Spleen (tissue), 11 donors: ENCODE data around the gene DOCK2. TPM values are rescaled to one million over a fixed set of nuclear protein-coding genes. Genes with fewer than 3 reads are reported as not detected.

Experiments
- DNase-seq: peaks from one replicate; pipeline ENCODE4 v3.0.0-alpha.2; 2020
- H3K27ac ChIP-seq, 8 donors: fragments of 200-600 bp; sonication (generic) in 7 of 8; 1 replicate in 4 of 8; 2 replicates in 4 of 8; pipeline versions ENCODE4 v1.5.0 to v1.8.0; 2016 to 2021; ENCODE audit warnings: inconsistent platforms in 4 of 8, mild to moderate bottlenecking in 4 of 8, moderate library complexity in 1 of 8
- H3K27me3 ChIP-seq, 7 donors: fragments of 200-600 bp; sonication (generic) in 6 of 7; replicated peaks in 1 of 7; 1 replicate in 4 of 7; 2 replicates in 3 of 7; pipeline versions ENCODE4 v1.5.0 to v1.8.0; 2016 to 2021; ENCODE audit warnings: inconsistent platforms in 3 of 7, mild to moderate bottlenecking in 1 of 7
- H3K36me3 ChIP-seq, 6 donors: fragments of 200-600 bp; sonication (generic) in 5 of 6; 1 replicate in 4 of 6; 2 replicates in 2 of 6; pipeline versions ENCODE4 v1.5.0 to v1.8.0; 2016 to 2021; ENCODE audit warnings: inconsistent platforms in 2 of 6
- H3K4me1 ChIP-seq, 6 donors: fragments of 200-600 bp; sonication (generic) in 5 of 6; 1 replicate in 3 of 6; 2 replicates in 3 of 6; pipeline versions ENCODE4 v1.5.0 to v1.8.0; 2016 to 2021; ENCODE audit warnings: inconsistent platforms in 3 of 6
- H3K4me3 ChIP-seq, 8 donors: fragments of 200-600 bp; sonication (generic) in 7 of 8; 1 replicate in 4 of 8; 2 replicates in 4 of 8; pipeline versions ENCODE4 v1.5.0 to v1.8.0; 2016 to 2021; ENCODE audit warnings: inconsistent platforms in 4 of 8, mild to moderate bottlenecking in 4 of 8, moderate library complexity in 2 of 8
- H3K9me3 ChIP-seq, 8 donors: fragments of 200-600 bp; sonication (generic) in 7 of 8; 1 replicate in 4 of 8; 2 replicates in 4 of 8; pipeline versions ENCODE4 v1.5.0 to v1.8.0; 2016 to 2021; ENCODE audit warnings: inconsistent platforms in 4 of 8
- CTCF ChIP-seq, 11 experiments: fragments of 200-600 bp in 7 of 11; fragments of 450-650 bp in 4 of 11; sonication (generic) in 4 of 11; IDR thresholded peaks in 8 of 11; conservative IDR thresholded peaks in 3 of 11; 1 replicate in 7 of 11; 2 replicates in 4 of 11; pipeline versions ENCODE4 v1.4.0 to v1.8.0; 2016 to 2021; ENCODE audit warnings: antibody characterized with exemption in 11 of 11, inconsistent platforms in 4 of 11, mild to moderate bottlenecking in 1 of 11
- POLR2A ChIP-seq, 3 donors: fragments of 450-650 bp; IDR thresholded peaks; one replicate each; pipeline ENCODE4 v1.5.1; 2017; ENCODE audit warnings: antibody characterized with exemption in 3 of 3, mild to moderate bottlenecking in 1 of 3
- POLR2AphosphoS5 ChIP-seq, 3 donors: sonication (generic); formaldehyde crosslinking; IDR thresholded peaks; one replicate each; pipeline ENCODE4 v1.5.1; 2017; ENCODE audit warnings: antibody characterized with exemption in 3 of 3
- WGBS, 5 donors: extraction: QIAGEN DNeasy Blood & Tissue Kit in 3 of 5; methylation state at CpG; one replicate each; pipeline versions ENCODE4 v1.1.5 to v1.1.7; 2013 to 2018; 5-methylcytosine and 5-hydroxymethylcytosine counted together
- intact Hi-C: fragments of 100-400 bp; cut with DNase I; formaldehyde crosslinking; loops from one replicate; pipeline ENCODE4 v1.15.0; 2023; ENCODE audit warnings: low total_unique reads
- polyA plus RNA-seq, 3 donors: library from polyadenylated mRNA; stranded (reverse); fragments of 200-250 nt; gene quantifications; one replicate each; pipeline ENCODE4 v1.2.1, GENCODE V29; 2013
- total RNA-seq, 7 donors: library from RNA; depleted of rRNA in 3 of 7; stranded (reverse); fragments of >200 nt in 3 of 7; fragmentation: NEBNext Ultra II Directional in 4 of 7; extraction: Animal tissue kit (Norgen Biotek cat#: 25700) in 4 of 7; gene quantifications; one replicate each; pipeline versions ENCODE4 v1.1.0 to v1.2.1, GENCODE V29; 2016 to 2021
- donor health status: healthy with polysubstance abuse.
- donor health status: DM: no; HTN: no; CAD: no; lungs with moderate emphysema.
- donor health status: DM: no; HTN: no; CAD: no.
- donor health status: Bipolar disorder and iron deficiency.
- donor health status: healthy.
- donor health status: DM: no; HTN: no; CAD: no.
- donor health status: DM: yes; HTN: yes; CAD: no.

The DOCK2 gene
- total and polyA plus RNA-seq, 10 donors: 30.6 to 321 (median 198) TPM

- TF ChIP-seq POLR2AphosphoS5 (IDR thresholded peaks at IDR 0.05): no peak
- Histone ChIP-seq H3K9me3 (peaks cover 0 to 9% (median 0%) of the 10 kb centered on the region in 8 donors), H3K36me3 (peaks cover 0 to 100% (median 70%) of the 10 kb centered on the region in 6 donors), H3K27ac (no peak overlapping the region), H3K4me3 (no peak overlapping the region), H3K27me3 (no peaks in the 10 kb centered on the region), H3K4me1 (no peaks in the 10 kb centered on the region)
- intact Hi-C loops: no loop called here
- DNase-seq: no peak
- WGBS, 5 donors: 91 to 97% (median 97%) methylated on average over 11 of the region's 11 CpGs
Measured at GRCh38 chr5:170056561-170057267, 419.6 kb downstream of the DOCK2 start.

- DNase-seq: no peak
- WGBS, 5 donors: 95 to 99% (median 96%) methylated on average over 11 of the region's 11 CpGs
- no peaks in the 10 kb centered on the region for H3K27me3 ChIP-seq
- H3K9me3 ChIP-seq: peaks cover 0 to 9% (median 0%) of the 10 kb centered on the region in 8 donors
- TF ChIP-seq CTCF (IDR thresholded peaks at IDR 0.05 in 8 of 11, conservative IDR thresholded peaks at IDR 0.05 in 3 of 11) (no peak), POLR2A (IDR thresholded peaks at IDR 0.05) (no peak), POLR2AphosphoS5 (IDR thresholded peaks at IDR 0.05) (peak in 1 of 3 donors; percentile 32)
- H3K27ac ChIP-seq: no peak overlapping the region
- H3K36me3 ChIP-seq: peaks cover 0 to 100% (median 66%) of the 10 kb centered on the region in 6 donors
- intact Hi-C loops: no loop called here
- H3K4me3 ChIP-seq: no peak overlapping the region
- H3K4me1 ChIP-seq: no peaks in the 10 kb centered on the region
Measured at GRCh38 chr5:170057311-170057710, 420.2 kb downstream of the DOCK2 start.

- WGBS, 5 donors: 46 to 100% (median 100%) methylated on average over 1 of the region's 1 CpG
- DNase-seq: no peak
Measured at GRCh38 chr5:170059221-170059620, 422.1 kb downstream of the DOCK2 start.

GRCh38 chr5:170067152-170067551, 430.1 kb downstream of the DOCK2 start:
- intact Hi-C loops: no loop called here
- DNase-seq: no peak
- Histone ChIP-seq H3K9me3 (no peaks in the 10 kb centered on the region), H3K4me1 (no peaks in the 10 kb centered on the region), H3K27me3 (no peaks in the 10 kb centered on the region), H3K36me3 (peaks cover 0 to 98% (median 51%) of the 10 kb centered on the region in 6 donors), H3K4me3 (no peak overlapping the region), H3K27ac (no peak overlapping the region)
- TF ChIP-seq POLR2A (IDR thresholded peaks at IDR 0.05) (no peak), CTCF (IDR thresholded peaks at IDR 0.05 in 8 of 11, conservative IDR thresholded peaks at IDR 0.05 in 3 of 11) (no peak), POLR2AphosphoS5 (IDR thresholded peaks at IDR 0.05) (no peak)

More at GRCh38 chr5:170059221-170059620, 422.1 kb downstream of the DOCK2 start:
- H3K36me3 ChIP-seq: peaks cover 0 to 100% (median 55%) of the 10 kb centered on the region in 6 donors
- TF ChIP-seq CTCF (IDR thresholded peaks at IDR 0.05 in 8 of 11, conservative IDR thresholded peaks at IDR 0.05 in 3 of 11) (no peak), POLR2AphosphoS5 (IDR thresholded peaks at IDR 0.05) (no peak), POLR2A (IDR thresholded peaks at IDR 0.05) (no peak)
- intact Hi-C loops: no loop called here
- H3K27me3 ChIP-seq: no peaks in the 10 kb centered on the region
- H3K27ac ChIP-seq: no peak overlapping the region
- peaks cover 0 to 9% (median 0%) of the 10 kb centered on the region in 8 donors for H3K9me3 ChIP-seq
- H3K4me1 ChIP-seq: no peaks in the 10 kb centered on the region
- no peak overlapping the region for H3K4me3 ChIP-seq
